GM12801 (cell line): Measurements from ENCODE around the gene PSAP.

Experiments
- CTCF ChIP-seq: IDR thresholded peaks from one replicate; pipeline ENCODE4 v1.5.1; 2011; ENCODE audit warnings: control low read depth; ENCODE audit not compliant: insufficient read length; ENCODE audit errors: extremely low read depth

Gene PSAP

GRCh38 chr10:71836596-71836974 lies 14.5 kb downstream of the PSAP start:
- no peak for TF ChIP-seq CTCF

- TF ChIP-seq CTCF = no peak
Measured at GRCh38 chr10:71835671-71836595, 15.1 kb downstream of the PSAP start.

- TF ChIP-seq CTCF = no peak
Measured at GRCh38 chr10:71834343-71834674, 16.7 kb downstream of the PSAP start.

- no peak for TF ChIP-seq CTCF
Measured at GRCh38 chr10:71833451-71834342, 17.4 kb downstream of the PSAP start.

- TF ChIP-seq CTCF = no peak
Measured at GRCh38 chr10:71832967-71833366, 18.1 kb downstream of the PSAP start.

GRCh38 chr10:71831646-71832552 lies 19.2 kb downstream of the PSAP start:
- TF ChIP-seq CTCF = no peak

- TF ChIP-seq CTCF = no peak
Measured at GRCh38 chr10:71830726-71831125, 20.3 kb downstream of the PSAP start.
